Stimulated activated CD4-positive, alpha-beta T cell treated with anti-CD3 and anti-CD28 coated beads, Interleukin-4, amount 100 ng/mL, for 4 hours (primary cell): Measurements from ENCODE around the gene MAFB.

Experiments
- DNase-seq, 2 experiments: peaks; one replicate each; pipeline ENCODE4 v3.0.0-alpha.2; 2020

Gene MAFB

DNA sequence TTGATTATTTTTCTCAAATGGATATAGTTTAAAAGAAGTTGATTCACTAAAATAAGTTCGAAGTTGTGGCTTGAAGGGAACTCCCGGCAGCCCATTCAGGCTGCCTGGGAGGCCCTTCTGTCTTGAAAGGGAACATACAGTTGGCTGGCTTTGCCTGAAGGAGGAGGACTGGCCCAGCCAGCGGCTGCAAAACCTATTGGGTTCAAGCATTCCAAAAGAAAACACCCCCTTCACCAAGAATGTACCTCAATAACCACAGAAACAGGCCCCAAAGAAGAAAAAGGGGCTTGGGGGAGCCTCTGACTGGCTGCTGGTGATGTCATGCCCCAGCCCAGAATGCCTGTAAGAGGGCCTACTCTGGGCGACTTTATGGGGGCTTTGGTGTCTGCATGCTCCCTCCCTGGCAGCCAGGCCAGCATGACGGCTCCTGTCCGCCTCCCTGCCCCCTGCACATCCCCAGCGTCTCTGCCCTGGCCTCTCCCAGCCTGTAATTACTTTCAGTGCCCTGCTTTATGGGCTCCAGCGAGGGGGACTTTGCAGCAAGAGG lies 36.5 kb downstream of the MAFB start:
- no peak for DNase-seq

GRCh38 chr20:40651151-40651550 lies 37.9 kb downstream of the MAFB start:
- DNase-seq, result no peak

DNA sequence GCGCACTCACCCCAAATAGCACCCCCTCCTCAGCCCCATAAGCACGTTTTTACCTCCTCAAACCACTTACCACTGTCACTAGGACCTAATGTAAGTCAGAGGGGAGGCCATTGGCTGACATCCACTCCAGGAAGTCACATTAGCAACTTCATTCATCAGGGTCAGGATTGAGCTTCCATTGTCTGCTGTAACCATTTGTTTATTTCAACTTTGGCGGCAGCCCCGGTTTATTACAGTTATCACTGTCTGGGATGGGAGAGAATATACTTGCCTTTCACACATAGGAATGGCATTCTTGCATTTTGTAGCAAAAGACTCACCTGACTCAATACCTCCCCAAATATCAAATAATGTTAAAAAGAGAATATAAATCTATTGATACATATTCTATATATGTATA lies 38.3 kb downstream of the MAFB start:
- DNase-seq, result no peak

- DNase-seq, result no peak
Observed at GRCh38 chr20:40648210-40649072, 40.6 kb downstream of the MAFB start.

GRCh38 chr20:40646813-40647212 lies 42.2 kb downstream of the MAFB start:
- DNase-seq, result no peak

GRCh38 chr20:40646361-40646760 lies 42.7 kb downstream of the MAFB start:
- DNase-seq, result no peak

DNA sequence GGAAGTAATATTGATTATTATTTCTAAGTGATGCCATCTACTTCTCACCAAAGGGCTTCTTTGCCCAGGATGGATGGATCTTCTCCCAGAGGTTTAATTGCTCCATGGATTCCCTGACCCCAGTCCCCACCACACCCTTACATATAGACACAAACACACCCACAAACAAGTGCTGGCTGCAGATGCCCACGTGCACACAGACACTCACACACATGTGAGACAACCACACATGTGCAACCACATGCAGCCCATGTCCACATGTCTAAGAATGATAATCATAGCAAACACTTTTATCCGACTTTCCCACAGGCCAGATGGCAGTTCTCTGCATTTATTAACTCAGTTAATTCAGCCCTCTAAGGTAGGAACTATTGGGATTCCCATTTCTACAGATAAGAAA lies 44.2 kb downstream of the MAFB start:
- no peak for DNase-seq

- no peak for DNase-seq
Observed at GRCh38 chr20:40643891-40644290, 45.1 kb downstream of the MAFB start.

GRCh38 chr20:40641809-40642208 lies 47.2 kb downstream of the MAFB start:
- DNase-seq, result no peak

- no peak for DNase-seq
Observed at GRCh38 chr20:40641202-40641601, 47.8 kb downstream of the MAFB start.

DNA sequence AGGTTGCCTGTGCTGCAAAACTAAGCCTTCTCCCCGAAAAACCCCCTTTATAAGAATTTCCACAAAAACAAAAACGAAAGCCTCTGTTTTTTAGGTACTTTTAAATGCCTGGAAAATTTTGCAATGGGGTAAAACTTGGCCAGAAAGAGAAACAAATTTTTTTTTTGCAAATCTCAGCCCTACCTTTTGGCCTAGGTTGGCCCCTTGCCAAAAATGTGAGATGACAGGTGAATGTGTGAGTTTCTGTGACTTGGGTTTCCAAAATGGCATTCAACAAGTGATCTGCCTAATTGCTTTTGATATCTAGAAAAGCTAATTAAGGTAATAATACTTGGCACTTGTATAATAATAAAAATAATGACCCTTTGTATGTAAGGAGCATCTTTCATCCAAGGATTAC lies 48.4 kb downstream of the MAFB start:
- DNase-seq, result no peak

DNA sequence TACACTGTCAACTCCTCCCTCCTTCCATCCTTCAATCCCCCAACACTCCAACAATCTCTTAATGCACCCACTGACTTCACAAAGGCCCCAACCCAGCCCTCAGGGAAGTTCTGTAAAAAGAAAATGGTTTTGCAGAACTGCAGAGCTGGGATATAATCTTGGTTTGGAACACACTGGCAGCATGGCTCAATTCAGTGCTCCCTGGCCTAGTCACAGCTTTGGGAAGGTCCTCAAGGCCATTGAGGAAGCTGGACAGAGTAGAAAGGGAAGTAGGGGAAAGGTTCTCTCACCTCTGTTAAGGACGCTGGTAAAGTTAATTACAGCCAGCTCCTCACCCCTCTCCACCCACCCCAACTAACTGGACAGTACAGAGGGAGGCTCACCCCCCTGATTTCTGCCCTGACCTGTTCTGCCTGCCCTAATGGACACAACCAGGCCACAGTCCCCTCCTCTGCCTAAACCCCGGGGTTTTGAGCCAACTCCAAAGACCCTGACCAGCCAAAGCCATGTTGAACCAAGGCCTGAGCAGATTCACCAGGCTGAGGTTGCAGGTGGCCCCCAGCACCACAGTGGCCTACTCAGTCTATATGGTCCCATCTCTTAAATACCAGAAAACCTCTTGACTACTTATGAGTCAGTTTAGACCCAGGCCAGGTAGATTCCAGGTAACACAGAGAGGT lies 49.2 kb downstream of the MAFB start:
- DNase-seq, result no peak

GRCh38 chr20:40639132-40639531 lies 49.9 kb downstream of the MAFB start:
- DNase-seq, result no peak

- no peak for DNase-seq
Observed at GRCh38 chr20:40638414-40638813, 50.6 kb downstream of the MAFB start.

DNA sequence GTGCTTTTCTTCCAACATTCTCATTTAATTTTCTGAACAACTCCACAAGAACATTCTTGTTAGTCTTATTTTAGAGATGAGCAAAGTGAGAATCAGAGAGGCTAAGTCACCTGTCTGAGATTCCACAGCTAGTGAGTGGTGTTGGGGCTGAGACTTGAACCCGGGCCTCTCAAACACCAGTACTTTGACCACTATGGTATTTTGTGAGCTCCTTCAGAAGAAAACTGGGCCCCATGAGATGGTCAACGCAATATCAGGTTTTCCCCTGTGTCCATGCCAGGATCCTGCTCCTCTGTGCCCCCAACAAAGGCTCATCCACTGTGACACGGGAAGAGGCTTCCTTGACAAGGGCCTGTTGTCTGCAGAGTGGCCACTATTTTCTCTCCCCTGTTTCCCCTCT lies 51.9 kb downstream of the MAFB start:
- DNase-seq, result no peak

GRCh38 chr20:40636486-40636885 lies 52.5 kb downstream of the MAFB start:
- DNase-seq, result no peak

DNA sequence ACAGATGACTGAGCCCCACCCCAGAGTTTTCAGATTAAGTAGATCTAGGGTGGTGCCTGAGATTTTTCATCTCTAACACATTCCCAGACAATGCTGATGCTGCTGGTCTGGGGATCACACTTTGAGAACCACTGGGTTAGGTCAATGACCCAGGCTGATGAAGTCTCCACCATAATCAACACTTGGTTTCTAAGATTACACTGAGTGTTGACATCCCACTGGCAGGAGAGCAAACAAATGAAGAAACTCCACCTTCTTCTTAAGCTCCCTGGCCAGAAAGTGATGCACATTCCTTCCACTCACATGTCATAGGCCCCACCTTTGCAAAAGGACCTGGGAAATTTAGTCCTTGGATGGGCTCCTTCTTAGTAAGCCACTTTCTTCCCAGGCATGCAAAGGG lies 53.1 kb downstream of the MAFB start:
- DNase-seq, result no peak
